Mucosa of descending colon (tissue), 3 donors: ENCODE measurements around the gene PCDHB4. TPM values are rescaled to one million over a fixed set of nuclear protein-coding genes. Genes with fewer than 3 reads are reported as not detected.
"Not testable (repeated sequence)": the region's sequence is repeated elsewhere in the genome, so short reads cannot be mapped to it uniquely, and the experiment has no call there.

Experiments
- ATAC-seq: fragments of 200-7000 bp; cut with Tn5 transposase; one replicate; pipeline ENCODE4 v1.9.1; 2020; ENCODE audit warnings: mild to moderate bottlenecking, moderate library complexity
- DNase-seq, 3 donors: peaks; one replicate each; pipeline ENCODE4 v3.0.0-alpha.2; 2020
- H3K36me3 ChIP-seq: fragments of 200-600 bp; one replicate; pipeline ENCODE4 v1.8.0; 2021; ENCODE audit warnings: low read depth, mild to moderate bottlenecking
- H3K4me1 ChIP-seq: fragments of 200-600 bp; one replicate; pipeline ENCODE4 v1.8.0; 2021; ENCODE audit warnings: low read depth, mild to moderate bottlenecking
- H3K4me3 ChIP-seq: fragments of 200-600 bp; one replicate; pipeline ENCODE4 v1.8.0; 2021; ENCODE audit warnings: mild to moderate bottlenecking
- H3K9me3 ChIP-seq: fragments of 200-600 bp; one replicate; pipeline ENCODE4 v1.8.0; 2021; ENCODE audit warnings: mild to moderate bottlenecking
- CTCF ChIP-seq: fragments of 200-600 bp; IDR thresholded peaks from one replicate; pipeline ENCODE4 v1.8.0; 2022; ENCODE audit warnings: antibody characterized with exemption, mild to moderate bottlenecking
- intact Hi-C, 2 donors: fragments of 100-400 bp; cut with DNase I in 1 of 2; cut with micrococcal nuclease in 1 of 2; formaldehyde crosslinking; loops; one replicate each; pipeline versions ENCODE4 v1.11.0 to v1.11.1; 2022; cut with DNase I, micrococcal nuclease
- total RNA-seq, 3 donors: library from RNA; stranded (reverse); fragmentation: NEBNext Ultra II Directional in 2 of 3; extraction: Animal tissue kit (Norgen Biotek cat#: 25700) in 2 of 3; gene quantifications; one replicate each; pipeline versions ENCODE4 v1.2.1 to v1.2.4, GENCODE V29; 2021 to 2023
- donor health status: DM: no; HTN: no; CAD: no; lungs with moderate emphysema.
- donor health status: DM: no; HTN: no; CAD: no.
- donor health status: DM: no; HTN: yes; CAD: no.

Gene PCDHB4
- total RNA-seq, 3 donors from 2014 or later, result 0.35 to 3.4 (median 0.80) TPM

GRCh38 chr5:141149812-141150211 is 28.2 kb downstream of the PCDHB4 start, which contains the start of gene PCDHB6:
TSS of gene PCDHB6 (plus strand) at chr5:141150057. CDS start at chr5:141150258, 201 bp downstream.
- intact Hi-C loops, result no loop called here
- no peak within 1 kb of the TSS for H3K4me3 ChIP-seq
- no peaks in the 10 kb centered on the region for H3K4me1 ChIP-seq
- H3K36me3 ChIP-seq, result no peaks in the 10 kb centered on the region
- TF ChIP-seq CTCF, result no peak
- peaks cover 39% of the 10 kb centered on the region for H3K9me3 ChIP-seq
- DNase-seq (no peak), ATAC-seq (no peak)

GRCh38 chr5:141150224-141150992 is 28.8 kb downstream of the PCDHB4 start:
- Histone ChIP-seq H3K4me3 (no peak overlapping the region), H3K36me3 (no peaks in the 10 kb centered on the region), H3K9me3 (peaks cover 41% of the 10 kb centered on the region), H3K4me1 (no peaks in the 10 kb centered on the region)
- ATAC-seq (no peak), DNase-seq (no peak)
- intact Hi-C loops, result no loop called here
- TF ChIP-seq CTCF, result no peak

- Histone ChIP-seq H3K9me3 (peaks cover 46% of the 10 kb centered on the region), H3K4me3 (no peak overlapping the region), H3K36me3 (no peaks in the 10 kb centered on the region), H3K4me1 (no peaks in the 10 kb centered on the region)
- intact Hi-C loops, result no loop called here
- no peak for ATAC-seq
- no peak for DNase-seq
- TF ChIP-seq CTCF, result no peak
Measured at GRCh38 chr5:141150993-141151325, 29.3 kb downstream of the PCDHB4 start.

GRCh38 chr5:141151632-141152031 is 30.0 kb downstream of the PCDHB4 start:
- H3K9me3 ChIP-seq, result peaks cover 52% of the 10 kb centered on the region
- ATAC-seq, intact Hi-C loops, H3K4me1 ChIP-seq, H3K36me3 ChIP-seq, H3K4me3 ChIP-seq, DNase-seq: not testable (repeated sequence)

GRCh38 chr5:141152096-141152495 is 30.5 kb downstream of the PCDHB4 start:
- H3K9me3 ChIP-seq, result peaks cover 57% of the 10 kb centered on the region
- intact Hi-C loops, H3K4me1 ChIP-seq, ATAC-seq, H3K36me3 ChIP-seq, H3K4me3 ChIP-seq, DNase-seq: not testable (repeated sequence)

GRCh38 chr5:141155540-141156374 is 34.1 kb downstream of the PCDHB4 start:
- no peaks in the 10 kb centered on the region for H3K4me1 ChIP-seq
- intact Hi-C loops, result no loop called here

GRCh38 chr5:141157356-141157755 is 35.7 kb downstream of the PCDHB4 start:
- H3K9me3 ChIP-seq, result peaks cover 47% of the 10 kb centered on the region
- ATAC-seq, H3K36me3 ChIP-seq, H3K4me1 ChIP-seq, DNase-seq, H3K4me3 ChIP-seq, intact Hi-C loops: not testable (repeated sequence)

More at GRCh38 chr5:141155540-141156374, 34.1 kb downstream of the PCDHB4 start:
- Histone ChIP-seq H3K4me3 (no peak overlapping the region), H3K9me3 (peaks cover 55% of the 10 kb centered on the region), H3K36me3 (no peaks in the 10 kb centered on the region)
- TF ChIP-seq CTCF, result no peak
- no peak for DNase-seq
- no peak for ATAC-seq

- intact Hi-C loops, ATAC-seq, H3K36me3 ChIP-seq, DNase-seq, H3K4me1 ChIP-seq, H3K4me3 ChIP-seq: not testable (repeated sequence)
- H3K9me3 ChIP-seq, result peaks cover 42% of the 10 kb centered on the region
Measured at GRCh38 chr5:141157901-141158300, 36.3 kb downstream of the PCDHB4 start.
